ENCODE data around the gene INPP5F. TPM values are rescaled to one million over a fixed set of nuclear protein-coding genes. Genes with fewer than 3 reads are reported as not detected.

Gene INPP5F
- total and polyA plus RNA-seq, 3 experiments from 2014 or later = 4.4 to 23.0 (median 22.3) TPM

DNA sequence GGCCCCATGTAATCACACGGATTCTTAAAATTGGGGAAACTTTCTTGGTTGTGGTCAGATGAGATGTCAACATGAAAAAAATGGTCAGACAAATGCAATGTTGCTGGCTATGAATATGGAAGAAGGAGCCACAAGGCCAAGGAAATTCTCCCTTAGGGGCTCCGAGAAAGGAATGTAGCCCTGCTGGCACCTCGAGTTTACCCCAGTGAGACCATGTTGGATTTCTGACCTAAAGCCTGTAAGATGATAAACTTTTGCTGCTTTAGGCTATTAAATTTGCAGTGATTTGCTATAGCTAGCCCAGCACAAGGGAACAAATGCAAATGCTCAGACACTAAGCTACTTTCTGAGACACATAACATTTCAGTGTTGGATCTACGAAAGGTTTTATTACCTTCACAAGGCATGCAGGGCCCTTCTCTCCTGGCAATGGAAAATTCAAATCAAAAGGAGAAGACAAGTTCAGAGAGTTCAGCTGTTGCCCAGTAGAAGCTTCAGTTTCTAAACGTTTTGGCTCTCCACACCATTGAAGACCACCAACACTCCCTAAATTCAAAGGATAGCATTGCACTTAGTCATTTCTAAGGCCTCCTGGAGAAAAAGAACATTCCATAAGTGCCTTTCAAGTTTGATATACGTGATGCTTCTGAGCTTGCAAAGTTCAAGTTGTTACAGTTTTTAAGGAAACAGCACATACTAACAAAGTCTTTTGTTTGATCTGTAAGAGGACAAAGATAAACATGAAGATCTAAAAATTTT is 123.4 kb downstream of the INPP5F start:
- Mint-ChIP-seq H3K9me3 (no peaks in the 10 kb centered on the region), H3K27ac (peak overlapping the region in 1 of 8 donors; percentile 15), H3K4me3 (peak overlapping the region in 1 of 7 donors; percentile 12), H3K4me1 (peaks cover 0 to 5% (median 4%) of the 10 kb centered on the region in 3 donors), H3K27me3 (no peaks in the 10 kb centered on the region), H3K36me3 (peaks cover 20 to 82% (median 23%) of the 10 kb centered on the region in 3 donors)
- H3K4me1 ChIP-seq (ENCODE audit: insufficient read depth, low read length) = no peaks in the 10 kb centered on the region
- no peaks in the 10 kb centered on the region for H3K27me3 ChIP-seq (ENCODE audit: insufficient read depth, low read length, poor library complexity, severe bottlenecking)
- no peaks in the 10 kb centered on the region for H3K9me3 ChIP-seq (ENCODE audit: low read length)
- H3K27ac ChIP-seq (ENCODE audit: low read depth, low read length) = no peak overlapping the region
- ChIA-PET CTCF (interaction anchor here (1.0 to 1.2 kb wide), 2 partner anchors 10 to 99 kb away, joined by 3 to 5 read pairs; no protein-coding TSS in a partner anchor), POLR2A (no interaction called here)
- no peak for DNase-seq
- peaks cover 48% of the 10 kb centered on the region for H3K36me3 ChIP-seq (ENCODE audit: insufficient read depth, low read length)
- no peak overlapping the region for H3K4me3 ChIP-seq (ENCODE audit: low read length)

DNA sequence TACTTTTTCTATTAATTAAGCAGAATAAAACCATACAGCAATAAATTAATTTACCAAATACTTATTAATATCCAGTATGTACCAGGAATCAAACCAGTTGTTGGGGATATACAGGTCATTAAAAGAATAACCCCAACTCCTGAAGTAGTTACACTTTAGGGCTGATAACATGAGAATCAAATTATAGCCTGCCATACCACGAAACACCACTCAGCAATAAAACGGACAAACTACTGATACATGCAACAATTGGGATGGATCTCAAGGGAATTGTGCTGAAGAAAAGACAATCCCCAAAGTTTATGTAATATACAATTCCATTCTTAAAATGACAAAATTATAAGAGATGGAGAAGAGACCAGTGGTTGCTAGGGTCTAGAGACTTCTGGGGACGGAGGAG is 124.1 kb downstream of the INPP5F start:
- H3K4me3 Mint-ChIP-seq = no peak overlapping the region
- H3K9me3 Mint-ChIP-seq = no peaks in the 10 kb centered on the region
- DNase-seq = no peak
- CTCF ChIA-PET = interaction anchor here (1.0 to 1.2 kb wide), 2 partner anchors 10 to 99 kb away, joined by 3 to 5 read pairs; no protein-coding TSS in a partner anchor
- Histone ChIP-seq H3K27me3 (ENCODE audit: insufficient read depth, low read length, poor library complexity, severe bottlenecking) (no peaks in the 10 kb centered on the region), H3K4me3 (ENCODE audit: low read length) (no peak overlapping the region), H3K36me3 (ENCODE audit: insufficient read depth, low read length) (peaks cover 41% of the 10 kb centered on the region), H3K9me3 (ENCODE audit: low read length) (no peaks in the 10 kb centered on the region), H3K27ac (ENCODE audit: low read depth, low read length) (no peak overlapping the region), H3K4me1 (ENCODE audit: insufficient read depth, low read length) (no peaks in the 10 kb centered on the region)
- H3K4me1 Mint-ChIP-seq = peaks cover 0 to 5% (median 4%) of the 10 kb centered on the region in 3 donors
- H3K27ac Mint-ChIP-seq = peak overlapping the region in 2 of 8 donors; percentile 19 to 39
- peaks cover 19 to 76% (median 20%) of the 10 kb centered on the region in 3 donors for H3K36me3 Mint-ChIP-seq
- POLR2A ChIA-PET = no interaction called here
- H3K27me3 Mint-ChIP-seq = no peaks in the 10 kb centered on the region

- peak overlapping the region in 1 of 8 donors; percentile 48 for H3K27ac Mint-ChIP-seq
- H3K4me1 ChIP-seq (ENCODE audit: insufficient read depth, low read length) = no peaks in the 10 kb centered on the region
- H3K36me3 Mint-ChIP-seq = peaks cover 19 to 72% (median 19%) of the 10 kb centered on the region in 3 donors
- H3K4me1 Mint-ChIP-seq = peaks cover 2 to 4% (median 3%) of the 10 kb centered on the region in 3 donors
- no peak overlapping the region for H3K27ac ChIP-seq (ENCODE audit: low read depth, low read length)
- no peaks in the 10 kb centered on the region for H3K27me3 Mint-ChIP-seq
- no peak overlapping the region for H3K4me3 ChIP-seq (ENCODE audit: low read length)
- no peaks in the 10 kb centered on the region for H3K9me3 Mint-ChIP-seq
- no peaks in the 10 kb centered on the region for H3K9me3 ChIP-seq (ENCODE audit: low read length)
- DNase-seq = no peak
- POLR2A ChIA-PET = no interaction called here
- H3K4me3 Mint-ChIP-seq = no peak overlapping the region
- no peaks in the 10 kb centered on the region for H3K27me3 ChIP-seq (ENCODE audit: insufficient read depth, low read length, poor library complexity, severe bottlenecking)
- CTCF ChIA-PET = no interaction called here
- peaks cover 40% of the 10 kb centered on the region for H3K36me3 ChIP-seq (ENCODE audit: insufficient read depth, low read length)
These were observed 126.4 kb downstream of the INPP5F start for GRCh38 chr10:119852277-119852676.

DNA sequence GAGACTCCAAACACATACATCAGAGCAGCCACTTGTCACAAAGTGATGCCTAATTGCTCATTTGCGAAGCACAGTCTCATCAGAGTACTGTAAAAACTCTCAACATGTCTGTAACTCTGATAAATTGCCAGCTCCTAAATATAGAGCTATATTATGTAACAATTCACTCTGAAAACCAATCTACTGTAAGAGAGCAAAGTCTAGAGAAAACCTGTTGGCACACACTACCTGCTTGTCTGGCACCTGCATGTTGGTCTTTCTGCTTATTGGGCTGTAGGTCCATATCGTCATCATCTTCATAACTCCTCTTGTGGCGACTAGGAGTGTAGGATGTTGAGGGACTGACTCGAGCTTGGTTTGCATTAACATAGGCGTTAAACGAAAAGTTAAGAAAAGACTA is 127.0 kb downstream of the INPP5F start:
- DNase-seq = no peak
- POLR2A ChIA-PET = no interaction called here
- H3K4me1 Mint-ChIP-seq = peaks cover 2 to 4% (median 3%) of the 10 kb centered on the region in 3 donors

DNA sequence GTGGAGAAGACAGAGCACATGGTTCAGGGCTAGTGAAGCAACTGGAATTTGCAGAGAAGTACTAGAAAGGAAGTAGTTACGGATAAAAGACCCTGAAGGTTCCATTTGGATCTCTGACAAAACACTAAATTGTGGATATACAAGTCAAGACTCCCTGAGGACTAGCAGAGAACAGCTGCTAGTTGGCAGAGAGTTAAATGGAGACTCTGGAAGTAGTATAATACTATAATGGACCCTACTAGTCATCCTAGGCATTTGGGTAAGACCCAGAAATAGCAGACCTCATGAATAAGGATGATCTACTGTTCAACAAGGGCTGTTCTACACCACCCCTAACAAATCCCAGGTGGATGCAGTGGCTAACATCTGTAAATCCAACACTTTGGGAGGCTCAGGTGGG is 127.7 kb downstream of the INPP5F start:
- H3K36me3 ChIP-seq (ENCODE audit: insufficient read depth, low read length) = peaks cover 47% of the 10 kb centered on the region
- peaks cover 2 to 4% (median 3%) of the 10 kb centered on the region in 3 donors for H3K4me1 Mint-ChIP-seq
- DNase-seq = no peak
- H3K4me3 Mint-ChIP-seq = no peak overlapping the region
- peak overlapping the region in 2 of 8 donors; percentile 68 to 80 for H3K27ac Mint-ChIP-seq
- CTCF ChIA-PET = no interaction called here
- H3K9me3 ChIP-seq (ENCODE audit: low read length) = no peaks in the 10 kb centered on the region
- H3K36me3 Mint-ChIP-seq = peaks cover 15 to 68% (median 19%) of the 10 kb centered on the region in 3 donors
- no peaks in the 10 kb centered on the region for H3K27me3 Mint-ChIP-seq
- no peaks in the 10 kb centered on the region for H3K4me1 ChIP-seq (ENCODE audit: insufficient read depth, low read length)
- H3K27me3 ChIP-seq (ENCODE audit: insufficient read depth, low read length, poor library complexity, severe bottlenecking) = no peaks in the 10 kb centered on the region
- H3K4me3 ChIP-seq (ENCODE audit: low read length) = no peak overlapping the region
- POLR2A ChIA-PET = no interaction called here
- H3K9me3 Mint-ChIP-seq = no peaks in the 10 kb centered on the region
- H3K27ac ChIP-seq (ENCODE audit: low read depth, low read length) = no peak overlapping the region

More for the DNA sequence above, 127.0 kb downstream of the INPP5F start:
- Mint-ChIP-seq H3K36me3 (peaks cover 18 to 71% (median 19%) of the 10 kb centered on the region in 3 donors), H3K4me3 (no peak overlapping the region), H3K27ac (peak overlapping the region in 3 of 8 donors; percentile 14 to 71 (median 68)), H3K9me3 (no peaks in the 10 kb centered on the region), H3K27me3 (no peaks in the 10 kb centered on the region)
- no peaks in the 10 kb centered on the region for H3K9me3 ChIP-seq (ENCODE audit: low read length)
- no peak overlapping the region for H3K27ac ChIP-seq (ENCODE audit: low read depth, low read length)
- H3K36me3 ChIP-seq (ENCODE audit: insufficient read depth, low read length) = peaks cover 40% of the 10 kb centered on the region
- no peak overlapping the region for H3K4me3 ChIP-seq (ENCODE audit: low read length)
- CTCF ChIA-PET = no interaction called here
- no peaks in the 10 kb centered on the region for H3K27me3 ChIP-seq (ENCODE audit: insufficient read depth, low read length, poor library complexity, severe bottlenecking)
- no peaks in the 10 kb centered on the region for H3K4me1 ChIP-seq (ENCODE audit: insufficient read depth, low read length)

DNA sequence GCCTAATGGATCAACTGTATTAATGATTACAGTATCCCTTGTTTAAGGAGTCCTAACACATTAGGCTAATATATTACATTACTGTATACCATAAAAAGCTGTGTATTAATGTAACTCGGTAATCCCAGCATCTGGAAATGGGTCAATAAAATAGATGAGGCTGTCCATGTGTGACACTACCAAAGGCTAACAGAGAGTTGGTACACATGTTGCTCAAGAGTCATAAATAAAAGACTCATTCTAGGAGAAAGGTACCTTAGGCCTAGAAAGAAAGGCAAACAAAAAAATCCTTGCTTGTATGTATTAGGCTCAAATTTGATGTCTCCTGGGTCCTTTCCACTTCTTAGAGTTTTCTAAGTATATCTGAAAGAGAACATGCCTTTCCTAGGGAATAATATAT is 132.2 kb downstream of the INPP5F start:
- DNase-seq = no peak
- Histone ChIP-seq H3K4me1 (ENCODE audit: insufficient read depth, low read length) (peaks cover 4% of the 10 kb centered on the region), H3K9me3 (ENCODE audit: low read length) (no peaks in the 10 kb centered on the region), H3K27me3 (ENCODE audit: insufficient read depth, low read length, poor library complexity, severe bottlenecking) (no peaks in the 10 kb centered on the region), H3K36me3 (ENCODE audit: insufficient read depth, low read length) (peaks cover 23% of the 10 kb centered on the region), H3K27ac (ENCODE audit: low read depth, low read length) (no peak overlapping the region), H3K4me3 (ENCODE audit: low read length) (no peak overlapping the region)
- CTCF ChIA-PET = no interaction called here
- Mint-ChIP-seq H3K36me3 (peaks cover 8 to 45% (median 13%) of the 10 kb centered on the region in 3 donors), H3K27ac (no peak overlapping the region), H3K9me3 (no peaks in the 10 kb centered on the region), H3K4me3 (no peak overlapping the region), H3K4me1 (peaks cover 26 to 41% (median 38%) of the 10 kb centered on the region in 3 donors), H3K27me3 (no peaks in the 10 kb centered on the region)
- POLR2A ChIA-PET = no interaction called here

- Mint-ChIP-seq H3K4me1 (peaks cover 34 to 52% (median 48%) of the 10 kb centered on the region in 3 donors), H3K4me3 (no peak overlapping the region), H3K36me3 (peaks cover 13 to 43% (median 14%) of the 10 kb centered on the region in 3 donors), H3K27me3 (no peaks in the 10 kb centered on the region), H3K27ac (peak overlapping the region in 7 of 8 donors; percentile 41 to 85 (median 49)), H3K9me3 (peaks cover 3 to 8% (median 8%) of the 10 kb centered on the region in 5 donors)
- H3K36me3 ChIP-seq (ENCODE audit: insufficient read depth, low read length) = peaks cover 17% of the 10 kb centered on the region
- DNase-seq = peak in 2 of 5 donors; percentile 34 to 48
- peaks cover 6% of the 10 kb centered on the region for H3K9me3 ChIP-seq (ENCODE audit: low read length)
- CTCF ChIA-PET = interaction anchor here (0.7 to 3.0 kb wide), 15 partner anchors 10 to 343 kb away, joined by 3 to 33 read pairs (median 4); partner anchors contain the start of genes INPP5F and MCMBP
- H3K27ac ChIP-seq (ENCODE audit: low read depth, low read length) = no peak overlapping the region
- peaks cover 4% of the 10 kb centered on the region for H3K4me1 ChIP-seq (ENCODE audit: insufficient read depth, low read length)
- no peaks in the 10 kb centered on the region for H3K27me3 ChIP-seq (ENCODE audit: insufficient read depth, low read length, poor library complexity, severe bottlenecking)
- H3K4me3 ChIP-seq (ENCODE audit: low read length) = no peak overlapping the region
- POLR2A ChIA-PET = interaction anchor here (0.9 kb wide), 1 partner anchor 13 kb away, joined by 5 read pairs; the partner anchor contains the start of gene MCMBP
These were observed 133.8 kb downstream of the INPP5F start for GRCh38 chr10:119859420-119860258.
